Measurements from ENCODE around the gene TMEFF2. TPM values are rescaled to one million over a fixed set of nuclear protein-coding genes. Genes with fewer than 3 reads are reported as not detected.

Gene TMEFF2
- total RNA-seq, 2 experiments from 2014 or later, result not detected

DNA sequence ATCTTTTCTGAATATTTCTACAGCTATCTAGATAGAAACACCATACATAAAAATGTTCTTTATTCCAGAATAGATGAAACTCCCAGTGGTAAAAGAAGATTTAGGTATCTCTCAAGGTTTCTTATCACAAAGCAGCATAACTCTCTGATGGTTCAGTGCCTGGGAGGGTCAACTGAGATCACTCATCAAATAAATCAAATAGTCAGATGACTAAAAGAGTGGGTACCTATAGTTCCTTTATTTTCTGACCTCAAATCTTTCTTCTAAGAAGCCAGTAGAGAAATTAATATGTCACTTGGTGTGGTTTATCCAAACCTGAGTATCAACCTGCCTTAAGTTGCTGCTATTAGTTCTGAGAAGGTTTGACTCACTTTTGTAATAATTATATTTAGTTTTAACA lies 120.9 kb downstream of the TMEFF2 start:
- no peaks in the 10 kb centered on the region for H3K36me3 Mint-ChIP-seq
- H3K4me1 Mint-ChIP-seq, result peaks cover 22% of the 10 kb centered on the region
- H3K27me3 Mint-ChIP-seq, result no peaks in the 10 kb centered on the region
- no peak overlapping the region for H3K27ac Mint-ChIP-seq
- DNase-seq, result no peak
- no peak overlapping the region for H3K4me3 Mint-ChIP-seq
- no peaks in the 10 kb centered on the region for H3K9me3 Mint-ChIP-seq

DNA sequence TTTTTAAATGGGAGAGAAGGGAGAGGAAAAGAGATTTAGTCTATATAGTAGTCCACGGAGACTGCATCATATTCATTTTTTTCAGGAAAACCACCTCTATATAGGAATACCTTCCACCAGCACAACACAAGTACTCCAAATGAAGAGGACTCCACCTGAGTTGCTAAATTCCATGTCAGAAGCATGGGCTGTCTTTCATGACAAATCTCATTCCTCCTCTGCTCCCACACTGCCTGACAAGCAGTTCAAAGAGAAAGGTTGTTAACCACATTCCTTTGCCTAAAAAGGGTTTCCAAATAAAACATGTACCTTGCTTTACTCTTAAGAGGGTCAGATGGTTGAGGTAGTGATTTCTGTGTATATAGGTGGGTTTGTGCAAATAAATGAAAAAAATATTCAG lies 122.0 kb downstream of the TMEFF2 start:
- H3K27me3 Mint-ChIP-seq, result no peaks in the 10 kb centered on the region
- DNase-seq, result no peak
- H3K27ac Mint-ChIP-seq, result no peak overlapping the region
- no peaks in the 10 kb centered on the region for H3K36me3 Mint-ChIP-seq
- H3K4me3 Mint-ChIP-seq, result no peak overlapping the region
- H3K4me1 Mint-ChIP-seq, result peaks cover 22% of the 10 kb centered on the region
- no peaks in the 10 kb centered on the region for H3K9me3 Mint-ChIP-seq

DNA sequence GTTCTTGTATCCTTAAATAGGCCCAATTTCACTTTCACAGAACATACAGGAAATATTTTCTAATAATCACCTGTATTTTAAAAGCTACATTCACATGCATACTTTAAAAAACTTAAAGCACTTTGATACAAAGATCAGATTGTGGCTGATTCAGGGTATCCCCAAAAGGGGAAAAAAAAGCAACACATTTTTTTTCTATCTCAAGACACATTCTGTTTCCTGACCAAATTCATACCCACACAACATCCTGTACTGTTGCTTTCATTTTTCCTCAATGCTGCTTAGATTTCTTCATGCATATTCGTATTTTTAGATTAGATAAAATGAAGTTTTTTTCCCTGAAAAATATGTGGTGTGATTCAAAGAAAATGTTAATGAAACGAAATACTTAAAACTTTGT lies 122.5 kb downstream of the TMEFF2 start:
- DNase-seq, result no peak
- Mint-ChIP-seq H3K27ac (no peak overlapping the region), H3K9me3 (no peaks in the 10 kb centered on the region), H3K27me3 (no peaks in the 10 kb centered on the region), H3K4me3 (no peak overlapping the region), H3K4me1 (peaks cover 22% of the 10 kb centered on the region), H3K36me3 (no peaks in the 10 kb centered on the region)

DNA sequence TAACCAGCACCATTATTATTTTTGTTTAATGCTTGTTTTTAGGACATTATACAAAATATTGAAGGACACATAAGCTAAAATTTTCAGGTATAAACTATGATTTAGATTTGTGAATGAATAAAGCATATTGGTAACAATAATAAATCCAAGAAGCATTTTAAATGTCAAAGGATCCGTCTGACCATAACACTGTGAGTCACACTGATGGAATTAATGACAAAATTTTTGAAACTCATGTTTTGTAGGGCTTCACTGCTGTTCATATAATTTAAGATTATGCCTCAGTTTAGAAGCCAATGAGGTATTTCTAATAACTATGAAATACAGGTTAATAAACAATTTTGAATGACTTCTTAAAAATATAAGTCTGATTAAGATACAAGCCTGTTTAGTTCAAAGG lies 124.6 kb downstream of the TMEFF2 start:
- Mint-ChIP-seq H3K9me3 (no peaks in the 10 kb centered on the region), H3K27me3 (no peaks in the 10 kb centered on the region), H3K4me1 (peaks cover 15% of the 10 kb centered on the region), H3K4me3 (no peak overlapping the region), H3K27ac (no peak overlapping the region), H3K36me3 (no peaks in the 10 kb centered on the region)
- no peak for DNase-seq

DNA sequence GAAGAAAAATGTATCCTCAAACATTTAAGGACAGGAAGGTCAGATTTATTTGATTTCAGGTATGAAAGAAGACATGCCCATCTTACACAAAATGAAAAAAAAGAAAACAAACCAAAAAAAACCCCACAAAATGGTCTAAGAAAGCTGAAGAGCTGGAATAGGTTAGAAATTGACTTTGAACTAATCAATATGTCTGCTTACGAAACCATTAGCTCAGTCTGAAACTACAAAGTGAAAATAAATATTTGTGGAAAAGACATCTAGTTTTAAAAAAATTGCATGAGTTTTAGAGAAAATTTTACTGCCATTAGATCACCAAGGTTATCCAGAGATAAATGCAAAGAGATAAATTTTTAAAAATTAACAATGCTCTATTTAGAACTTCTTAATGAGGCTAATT lies 125.3 kb downstream of the TMEFF2 start:
- H3K27ac Mint-ChIP-seq, result no peak overlapping the region
- peaks cover 15% of the 10 kb centered on the region for H3K4me1 Mint-ChIP-seq
- no peaks in the 10 kb centered on the region for H3K27me3 Mint-ChIP-seq

DNA sequence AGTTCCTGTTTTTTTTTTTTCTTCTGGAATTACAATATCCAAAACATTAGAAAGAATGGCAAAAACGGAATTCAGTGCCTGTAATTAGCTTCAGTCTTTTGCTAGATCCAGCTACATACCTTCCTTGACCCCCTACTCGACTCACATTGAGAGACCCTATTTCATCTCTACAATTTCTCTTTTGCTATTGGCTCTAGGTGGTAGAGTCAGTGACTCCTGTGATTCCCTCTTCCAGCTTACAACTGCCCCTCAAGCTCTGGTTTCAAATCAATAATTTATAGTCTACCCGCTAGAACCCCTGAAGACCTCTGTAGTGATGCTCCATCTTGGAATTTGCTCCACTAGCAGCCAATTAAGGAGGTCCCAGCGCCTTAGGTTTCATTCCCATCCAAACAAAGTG lies 125.8 kb downstream of the TMEFF2 start:
- Mint-ChIP-seq H3K4me3 (no peak overlapping the region), H3K27me3 (no peaks in the 10 kb centered on the region), H3K36me3 (no peaks in the 10 kb centered on the region), H3K4me1 (peaks cover 15% of the 10 kb centered on the region), H3K9me3 (no peaks in the 10 kb centered on the region), H3K27ac (no peak overlapping the region)
- DNase-seq, result no peak

More for the DNA sequence above, 125.3 kb downstream of the TMEFF2 start:
- Mint-ChIP-seq H3K9me3 (no peaks in the 10 kb centered on the region), H3K36me3 (no peaks in the 10 kb centered on the region), H3K4me3 (no peak overlapping the region)
- no peak for DNase-seq

DNA sequence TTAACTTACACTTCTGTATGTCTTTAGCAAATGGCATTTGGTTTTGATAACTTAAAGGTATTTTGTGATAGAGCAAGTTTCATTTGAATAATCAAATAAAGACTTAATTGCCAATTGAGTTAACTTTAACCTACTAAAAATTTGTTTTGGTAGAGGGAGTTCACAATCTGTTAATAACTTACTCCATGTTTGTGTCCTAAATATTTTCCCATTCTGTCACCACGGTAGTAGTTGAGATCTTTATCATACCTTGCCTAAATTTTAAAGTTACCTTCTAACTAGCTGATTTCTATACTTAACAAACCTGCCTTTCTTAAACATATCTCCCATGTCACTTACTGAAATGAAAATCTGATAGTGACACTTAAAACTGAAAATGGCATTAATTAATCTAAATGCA lies 127.1 kb downstream of the TMEFF2 start:
- H3K27me3 Mint-ChIP-seq, result peaks cover 5% of the 10 kb centered on the region
- peaks cover 6% of the 10 kb centered on the region for H3K4me1 Mint-ChIP-seq
- H3K27ac Mint-ChIP-seq, result no peak overlapping the region
- no peaks in the 10 kb centered on the region for H3K36me3 Mint-ChIP-seq
- H3K4me3 Mint-ChIP-seq, result no peak overlapping the region
- DNase-seq, result no peak
- H3K9me3 Mint-ChIP-seq, result no peaks in the 10 kb centered on the region

DNA sequence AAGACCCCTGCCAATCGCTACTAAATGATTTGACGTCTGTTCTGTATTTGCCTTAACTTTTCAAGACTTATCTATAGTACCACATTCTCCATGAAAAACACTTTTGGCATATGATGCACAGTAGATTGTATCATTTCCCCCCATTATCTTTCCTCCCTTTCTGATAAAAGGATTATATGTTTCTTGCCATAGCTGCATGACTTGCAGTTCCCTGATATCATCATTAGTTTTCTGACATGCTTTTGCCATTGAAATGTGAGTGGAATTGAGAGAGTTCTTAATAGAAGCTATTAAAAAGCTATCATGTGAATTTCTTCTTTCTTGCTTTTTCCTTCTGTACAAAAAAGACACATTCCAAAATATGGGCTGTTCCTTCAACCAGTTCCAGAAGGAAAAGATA lies 130.3 kb downstream of the TMEFF2 start:
- no peak overlapping the region for H3K27ac Mint-ChIP-seq
- H3K4me3 Mint-ChIP-seq, result no peak overlapping the region
- H3K36me3 Mint-ChIP-seq, result no peaks in the 10 kb centered on the region
- H3K27me3 Mint-ChIP-seq, result peaks cover 9% of the 10 kb centered on the region
- no peaks in the 10 kb centered on the region for H3K4me1 Mint-ChIP-seq
- H3K9me3 Mint-ChIP-seq, result no peaks in the 10 kb centered on the region
- no peak for DNase-seq

DNA sequence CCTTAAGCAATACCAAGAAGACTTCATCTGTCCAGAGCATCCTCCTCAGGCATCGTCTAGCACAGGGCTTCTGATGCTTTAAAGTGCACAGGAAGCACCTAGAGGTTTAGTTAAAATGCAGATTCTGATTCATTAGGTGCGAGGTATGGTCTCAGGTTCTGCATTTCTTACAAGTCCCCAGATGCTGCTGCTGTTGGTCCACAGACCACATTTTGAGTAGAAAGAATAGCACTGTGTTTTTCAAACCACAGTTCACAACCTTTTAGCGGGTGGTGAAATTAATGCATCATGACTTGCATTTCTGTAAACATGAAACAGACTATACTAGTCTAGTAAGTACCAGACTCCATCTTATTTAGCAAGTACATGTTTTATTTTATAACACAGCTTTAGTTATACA lies 134.6 kb downstream of the TMEFF2 start:
- H3K9me3 Mint-ChIP-seq, result no peaks in the 10 kb centered on the region
- H3K27ac Mint-ChIP-seq, result no peak overlapping the region
- H3K36me3 Mint-ChIP-seq, result no peaks in the 10 kb centered on the region
- H3K4me3 Mint-ChIP-seq, result no peak overlapping the region
- no peak for DNase-seq
- H3K27me3 Mint-ChIP-seq, result peaks cover 9% of the 10 kb centered on the region
- no peaks in the 10 kb centered on the region for H3K4me1 Mint-ChIP-seq

DNA sequence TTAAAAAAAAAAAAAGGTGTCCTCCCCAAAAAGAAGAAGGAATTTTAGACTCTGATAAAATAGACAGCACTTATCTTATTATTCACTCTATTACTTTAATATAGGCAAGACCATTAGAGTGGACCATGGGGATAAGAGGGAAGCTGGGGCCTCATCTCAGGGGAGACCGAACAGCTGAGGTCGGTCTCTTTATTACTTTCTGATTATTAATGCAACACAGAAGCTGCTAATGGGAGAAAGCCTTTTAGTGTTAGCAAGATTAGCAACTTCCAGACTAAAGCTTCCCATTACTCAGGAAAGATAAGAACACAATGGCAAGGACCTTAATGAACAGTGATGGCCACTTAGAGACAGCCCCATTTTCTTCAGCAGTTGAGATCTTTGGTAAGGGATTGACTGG lies 135.5 kb downstream of the TMEFF2 start:
- Mint-ChIP-seq H3K36me3 (no peaks in the 10 kb centered on the region), H3K4me3 (no peak overlapping the region), H3K9me3 (no peaks in the 10 kb centered on the region), H3K27ac (no peak overlapping the region), H3K4me1 (no peaks in the 10 kb centered on the region), H3K27me3 (peaks cover 9% of the 10 kb centered on the region)
- DNase-seq, result no peak

DNA sequence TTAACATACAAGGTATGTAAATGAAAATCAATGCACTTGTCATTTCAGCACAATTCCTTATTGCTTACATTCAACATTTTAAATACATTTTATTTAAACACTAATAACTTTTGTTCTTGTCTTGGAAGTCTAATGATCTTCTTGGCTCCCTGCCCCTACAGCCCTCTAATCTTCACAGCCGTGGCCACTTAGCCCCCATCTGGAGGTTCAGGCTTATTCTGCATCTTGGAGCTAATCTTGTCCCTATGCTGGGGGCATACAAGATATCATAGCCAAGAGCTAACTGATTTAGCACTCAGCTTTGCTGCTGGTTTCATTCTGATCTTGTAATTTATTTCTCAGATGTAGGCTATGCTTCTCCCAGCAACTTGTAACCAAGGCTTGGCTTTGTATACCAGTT lies 140.8 kb downstream of the TMEFF2 start:
- Mint-ChIP-seq H3K4me3 (no peak overlapping the region), H3K4me1 (no peaks in the 10 kb centered on the region), H3K27me3 (no peaks in the 10 kb centered on the region), H3K36me3 (no peaks in the 10 kb centered on the region), H3K27ac (no peak overlapping the region), H3K9me3 (no peaks in the 10 kb centered on the region)
- no peak for DNase-seq

DNA sequence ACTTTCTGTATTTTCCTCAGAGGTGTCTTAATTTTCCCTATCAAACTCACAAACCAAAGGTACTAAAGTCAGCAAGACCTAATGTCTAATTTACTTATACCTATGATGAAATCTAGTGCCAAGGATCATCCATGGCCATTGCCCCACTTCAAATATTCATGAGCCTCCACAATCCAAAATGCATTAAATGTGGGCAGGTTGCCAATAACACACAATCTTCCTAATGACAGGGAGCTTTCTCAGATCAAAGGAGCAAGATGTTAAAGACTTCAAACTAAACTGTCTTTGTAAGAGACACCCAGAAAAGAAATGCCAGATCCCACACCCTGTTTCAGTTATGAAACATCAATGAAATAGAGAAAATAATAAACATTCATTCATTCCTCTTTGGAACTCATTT lies 143.2 kb downstream of the TMEFF2 start:
- no peaks in the 10 kb centered on the region for H3K9me3 Mint-ChIP-seq
- no peak overlapping the region for H3K27ac Mint-ChIP-seq
- DNase-seq, result no peak
- no peaks in the 10 kb centered on the region for H3K4me1 Mint-ChIP-seq
- H3K27me3 Mint-ChIP-seq, result no peaks in the 10 kb centered on the region
- H3K36me3 Mint-ChIP-seq, result no peaks in the 10 kb centered on the region
- H3K4me3 Mint-ChIP-seq, result no peak overlapping the region

DNA sequence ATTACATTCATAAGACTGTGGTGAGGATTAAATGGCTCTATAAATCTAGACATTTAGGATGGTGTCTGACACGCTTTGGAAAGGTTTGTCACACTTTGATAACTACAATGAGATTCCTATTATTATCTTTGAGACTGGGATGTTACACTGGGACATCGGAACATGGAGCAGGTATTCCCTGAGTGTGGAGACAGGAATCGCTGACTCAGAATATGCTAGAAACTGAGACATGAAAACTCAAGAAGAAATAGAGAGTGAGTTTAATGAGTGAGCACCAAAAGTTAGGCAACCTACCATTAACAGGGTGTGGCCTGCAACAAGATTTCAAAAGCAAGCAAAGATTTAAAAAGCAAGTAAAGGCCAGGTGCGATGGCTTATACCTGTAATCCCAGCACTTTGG lies 145.4 kb downstream of the TMEFF2 start:
- Mint-ChIP-seq H3K4me1 (no peaks in the 10 kb centered on the region), H3K27ac (no peak overlapping the region), H3K4me3 (no peak overlapping the region), H3K36me3 (no peaks in the 10 kb centered on the region), H3K27me3 (no peaks in the 10 kb centered on the region), H3K9me3 (no peaks in the 10 kb centered on the region)
- no peak for DNase-seq

DNA sequence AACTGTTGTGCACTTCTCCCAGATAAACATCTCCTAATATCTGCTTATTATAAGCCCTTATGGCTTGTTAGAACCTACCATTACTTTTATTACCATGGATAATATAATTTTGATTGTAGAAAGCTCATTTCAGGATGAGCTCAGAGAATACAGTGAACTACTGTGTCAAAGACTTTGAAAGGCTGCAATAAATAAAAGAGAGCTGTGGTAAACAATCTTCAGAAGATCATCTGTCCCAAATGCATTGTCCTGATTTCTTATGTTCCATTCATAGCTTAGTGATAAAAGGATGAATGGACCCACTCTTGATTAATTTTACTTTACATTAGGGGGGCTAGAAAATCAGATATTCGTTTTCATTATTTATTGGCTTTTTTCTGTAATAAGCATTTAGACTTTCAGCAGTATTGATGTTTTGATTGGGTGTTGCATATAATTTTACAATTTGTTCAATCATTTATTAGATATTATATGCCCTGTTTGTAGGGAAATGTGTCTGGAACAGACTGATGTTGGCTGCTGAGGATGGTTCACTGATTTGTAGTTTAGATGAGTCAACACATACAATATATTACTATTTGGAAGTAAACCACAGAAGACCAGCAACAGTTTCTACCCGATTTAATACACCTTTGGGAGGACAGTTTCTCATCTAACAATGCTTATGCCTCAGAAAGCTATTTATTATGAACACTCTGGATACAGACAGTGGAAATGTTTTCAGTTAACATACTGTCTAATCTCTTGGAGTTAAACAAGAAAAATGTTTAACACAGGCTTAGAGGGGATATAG lies 147.2 kb downstream of the TMEFF2 start:
- Mint-ChIP-seq H3K4me3 (no peak overlapping the region), H3K9me3 (no peaks in the 10 kb centered on the region), H3K27me3 (no peaks in the 10 kb centered on the region), H3K36me3 (no peaks in the 10 kb centered on the region), H3K4me1 (no peaks in the 10 kb centered on the region), H3K27ac (no peak overlapping the region)
- no peak for DNase-seq

DNA sequence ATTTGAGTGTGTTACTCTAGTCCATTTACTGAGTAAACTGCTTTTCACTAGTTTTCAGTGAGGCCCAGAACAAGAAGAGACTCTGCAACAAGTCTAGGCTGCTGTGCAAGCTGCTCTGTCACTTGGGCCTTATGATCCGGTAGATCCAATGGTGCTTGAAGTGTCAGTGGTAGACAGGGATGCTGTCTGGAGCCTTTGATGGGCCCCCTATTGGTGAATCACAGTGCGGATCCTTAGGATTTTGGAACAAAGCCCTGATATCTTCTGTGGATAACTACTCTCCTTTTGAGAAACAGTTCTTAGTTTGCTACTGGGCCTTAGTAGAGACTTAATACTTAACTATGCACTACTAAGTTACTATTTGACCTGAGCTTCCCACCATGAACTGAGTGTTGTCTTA lies 150.2 kb downstream of the TMEFF2 start:
- no peak overlapping the region for H3K4me3 Mint-ChIP-seq
- no peaks in the 10 kb centered on the region for H3K4me1 Mint-ChIP-seq
- no peaks in the 10 kb centered on the region for H3K36me3 Mint-ChIP-seq

DNA sequence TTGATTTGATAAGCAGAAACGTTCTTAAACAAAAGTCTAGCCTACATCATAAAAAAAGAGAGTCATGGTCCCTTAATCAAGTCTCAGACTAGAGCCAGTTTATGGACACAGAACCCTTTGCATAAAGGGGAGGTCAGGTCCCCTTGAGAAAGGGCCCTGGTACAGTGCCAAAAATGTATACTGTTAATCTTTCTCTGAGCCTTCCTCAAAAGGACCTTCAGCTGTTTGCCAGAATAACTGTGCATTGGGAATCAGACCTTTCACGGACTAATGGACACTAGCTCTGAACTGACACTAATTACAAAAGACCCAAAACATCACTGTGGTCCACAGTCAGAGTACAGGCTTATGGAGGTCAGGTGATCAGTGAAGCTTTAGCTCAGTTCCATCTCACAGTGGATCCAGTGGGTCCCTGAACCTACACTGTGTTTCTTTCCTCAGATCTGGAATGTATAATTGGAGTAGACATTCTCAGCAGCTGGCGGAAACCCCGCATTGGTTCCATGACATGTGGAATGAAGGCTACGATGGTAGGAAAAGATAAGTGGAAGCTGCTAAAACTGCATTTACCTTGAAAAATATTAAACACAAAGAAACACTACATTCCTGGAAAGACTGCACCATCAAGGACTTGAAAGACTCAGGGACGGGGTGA lies 151.4 kb downstream of the TMEFF2 start:
- Mint-ChIP-seq H3K9me3 (no peaks in the 10 kb centered on the region), H3K36me3 (no peaks in the 10 kb centered on the region), H3K4me1 (no peaks in the 10 kb centered on the region), H3K27ac (no peak overlapping the region), H3K27me3 (no peaks in the 10 kb centered on the region), H3K4me3 (no peak overlapping the region)
- no peak for DNase-seq

More for the DNA sequence above, 150.2 kb downstream of the TMEFF2 start:
- H3K27ac Mint-ChIP-seq, result no peak overlapping the region
- H3K27me3 Mint-ChIP-seq, result no peaks in the 10 kb centered on the region
- no peaks in the 10 kb centered on the region for H3K9me3 Mint-ChIP-seq
- no peak for DNase-seq
